ENCODE measurements around the gene ENOPH1. TPM values are rescaled to one million over a fixed set of nuclear protein-coding genes. Genes with fewer than 3 reads are reported as not detected.

Gene ENOPH1
- total and polyA plus RNA-seq, 2 of the 4 experiments (the other 2 are of a cell fraction) = 18.0 to 36.0 TPM

DNA sequence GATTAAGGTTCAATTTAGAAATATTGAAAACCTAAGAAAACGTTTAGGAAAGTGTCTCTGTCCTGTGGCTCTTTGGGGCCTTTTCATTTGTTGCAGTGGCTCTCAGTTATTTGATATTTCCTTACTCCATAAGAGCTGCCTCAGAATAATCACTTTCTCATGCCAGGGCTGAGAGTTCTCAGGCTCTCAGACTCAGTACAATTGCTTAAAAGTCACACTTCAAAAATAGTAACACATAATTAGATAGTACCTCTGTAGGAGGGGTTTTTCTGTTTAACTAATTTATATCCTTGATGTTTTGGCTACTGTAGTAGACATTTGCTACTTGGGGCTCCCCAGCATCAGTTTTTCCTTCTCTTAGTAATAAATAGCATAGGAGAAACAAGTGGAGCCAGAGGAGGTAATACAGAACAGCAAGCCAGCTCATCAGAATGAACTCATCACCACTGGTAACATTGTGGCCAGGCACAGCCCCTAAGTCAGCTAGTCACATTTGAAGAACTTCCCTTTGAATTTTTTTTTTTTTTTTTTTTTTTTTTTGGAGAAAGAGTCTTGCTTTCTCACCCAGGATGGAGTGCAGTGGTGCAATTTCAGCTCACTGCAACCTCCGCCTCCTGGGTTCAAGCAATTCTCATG is 48.6 kb upstream of the ENOPH1 start:
- H3K27ac ChIP-seq (ENCODE audit: insufficient read depth, low read length) = no peak overlapping the region
- H2BK120ac ChIP-seq (ENCODE audit: low read depth, low read length) = no peak overlapping the region
- no peak overlapping the region for H2AK9ac ChIP-seq (replicated peaks; ENCODE audit: low read depth, low read length, poor library complexity)
- no peak overlapping the region for H4K8ac ChIP-seq (ENCODE audit: low read depth in 2 of 2, low read length in 2 of 2)
- H2BK15ac ChIP-seq (ENCODE audit: low read depth, low read length) = no peak overlapping the region
- H3K14ac ChIP-seq (replicated peaks; ENCODE audit: low read depth, low read length) = no peak overlapping the region
- H3K27me3 ChIP-seq (ENCODE audit: control insufficient read depth, insufficient read depth, low read length) = no peaks in the 10 kb centered on the region
- intact Hi-C loops (cut with micrococcal nuclease) (no loop called here), dilution Hi-C loops (cut with HindIII; ENCODE audit: low sequenced_read_pairs, unreplicated experiment) (no loop called here), in situ Hi-C loops (cut with MboI; ENCODE audit: low sequenced_read_pairs) (loop anchor here (5.0 kb wide), 1 partner anchor 36 kb away; no protein-coding TSS in a partner anchor)
- H2AK5ac ChIP-seq (ENCODE audit: low read depth, low read length) = no peak overlapping the region
- no peak overlapping the region for H3K4me2 ChIP-seq (ENCODE audit: low read depth, low read length)
- H3K36me3 ChIP-seq (ENCODE audit: control insufficient read depth, insufficient read depth, low read length) = peaks cover 4% of the 10 kb centered on the region; the same call in 1 of the 2 replicates
- H3K79me1 ChIP-seq (ENCODE audit: low read depth in 1 of 2, low read length in 2 of 2) = peaks cover 14 to 39% of the 10 kb centered on the region in 2 experiments
- no peak overlapping the region for H3K18ac ChIP-seq (ENCODE audit: low read depth, low read length)
- no peak overlapping the region for H3K56ac ChIP-seq (ENCODE audit: extremely low read depth, insufficient read depth, low read length)
- H4K5ac ChIP-seq (ENCODE audit: low read depth, low read length) = no peak overlapping the region
- no peak overlapping the region for H2AFZ ChIP-seq (replicated peaks; ENCODE audit: low read length, poor library complexity)
- no TSS peak for BruUV-seq (replicated peaks)
- TF ChIP-seq RFX5 (IDR thresholded peaks at IDR 0.05; ENCODE audit: low read depth, low read length) (no peak), CEBPB (IDR thresholded peaks at IDR 0.05; ENCODE audit: low read depth, low read length) (no peak), MXI1 (IDR thresholded peaks at IDR 0.05; ENCODE audit: borderline replicate concordance, low read depth, low read length) (no peak), MAFK (IDR thresholded peaks at IDR 0.05; ENCODE audit: low read depth, low read length) (no peak), CTCF (conservative IDR thresholded peaks at IDR 0.05; ENCODE audit: low read depth, low read length) (no peak), FOS (IDR thresholded peaks at IDR 0.05; ENCODE audit: low read depth, low read length) (no peak), MAZ (IDR thresholded peaks at IDR 0.05; ENCODE audit: borderline replicate concordance, low read depth, low read length) (no peak), RAD21 (IDR thresholded peaks at IDR 0.05; ENCODE audit: low read length) (no peak), CHD1 (IDR thresholded peaks at IDR 0.05; ENCODE audit: low read depth, low read length) (no peak), RCOR1 (IDR thresholded peaks at IDR 0.05; ENCODE audit: insufficient replicate concordance, low read length) (no peak), POLR2A (IDR thresholded peaks at IDR 0.05; ENCODE audit: low read depth, low read length) (no peak), NFE2L2 (IDR thresholded peaks at IDR 0.05; ENCODE audit: low read depth, low read length) (no peak), BHLHE40 (IDR thresholded peaks at IDR 0.05; ENCODE audit: low read depth, low read length) (no peak), SMC3 (IDR thresholded peaks at IDR 0.05; ENCODE audit: low read depth, low read length) (no peak)
- TF ChIP-seq, protein P1, sequence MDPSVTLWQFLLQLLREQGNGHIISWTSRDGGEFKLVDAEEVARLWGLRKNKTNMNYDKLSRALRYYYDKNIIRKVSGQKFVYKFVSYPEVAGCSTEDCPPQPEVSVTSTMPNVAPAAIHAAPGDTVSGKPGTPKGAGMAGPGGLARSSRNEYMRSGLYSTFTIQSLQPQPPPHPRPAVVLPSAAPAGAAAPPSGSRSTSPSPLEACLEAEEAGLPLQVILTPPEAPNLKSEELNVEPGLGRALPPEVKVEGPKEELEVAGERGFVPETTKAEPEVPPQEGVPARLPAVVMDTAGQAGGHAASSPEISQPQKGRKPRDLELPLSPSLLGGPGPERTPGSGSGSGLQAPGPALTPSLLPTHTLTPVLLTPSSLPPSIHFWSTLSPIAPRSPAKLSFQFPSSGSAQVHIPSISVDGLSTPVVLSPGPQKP (IDR thresholded peaks at IDR 0.05; ENCODE audit: borderline replicate concordance, low read depth, low read length) = no peak
- TF ChIP-seq, protein P2, sequence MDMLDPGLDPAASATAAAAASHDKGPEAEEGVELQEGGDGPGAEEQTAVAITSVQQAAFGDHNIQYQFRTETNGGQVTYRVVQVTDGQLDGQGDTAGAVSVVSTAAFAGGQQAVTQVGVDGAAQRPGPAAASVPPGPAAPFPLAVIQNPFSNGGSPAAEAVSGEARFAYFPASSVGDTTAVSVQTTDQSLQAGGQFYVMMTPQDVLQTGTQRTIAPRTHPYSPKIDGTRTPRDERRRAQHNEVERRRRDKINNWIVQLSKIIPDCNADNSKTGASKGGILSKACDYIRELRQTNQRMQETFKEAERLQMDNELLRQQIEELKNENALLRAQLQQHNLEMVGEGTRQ (IDR thresholded peaks at IDR 0.05; ENCODE audit: low read depth, low read length) = no peak
- WGBS, 2 experiments (ENCODE audit: extremely low coverage in 2 of 2, insufficient read length in 1 of 2) = no CpG with 5 or more reads among the region's 2 CpGs
- H3K4me1 ChIP-seq (ENCODE audit: control insufficient read depth, insufficient read depth, low read length) = no peaks in the 10 kb centered on the region
- CTCF ChIA-PET = interaction anchor here (0.6 kb wide), 1 partner anchor 1068 kb away, joined by 4 read pairs; no protein-coding TSS in a partner anchor
- no peak overlapping the region for H2BK5ac ChIP-seq (ENCODE audit: low read depth, low read length, poor library complexity, severe bottlenecking)
- no peaks in the 10 kb centered on the region; the same call in 1 of the 2 replicates for H4K20me1 ChIP-seq (ENCODE audit: insufficient read depth, low read length)
- peaks cover 3% of the 10 kb centered on the region; the same call in 1 of the 2 replicates for H3K9me1 ChIP-seq (ENCODE audit: insufficient read depth, low read length)
- H3K4ac ChIP-seq (ENCODE audit: low read depth, low read length) = no peak overlapping the region
- POLR2A ChIA-PET (ENCODE audit: unreplicated experiment) = no interaction called here
- no peaks in the 10 kb centered on the region for H3K9me3 ChIP-seq (ENCODE audit: control insufficient read depth, insufficient read depth, low read length)
- no peak overlapping the region for H4K91ac ChIP-seq (ENCODE audit: insufficient read depth, low read depth, low read length)
- no peak overlapping the region for H3K4me3 ChIP-seq (ENCODE audit: insufficient read depth, low read depth, low read length)
- ATAC-seq (ENCODE audit: low read depth) (no peak), DNase-seq (peak; percentile 48)
- H3K9ac ChIP-seq (ENCODE audit: low read depth, low read length) = no peak overlapping the region
- no peak overlapping the region for H3K23ac ChIP-seq (ENCODE audit: low read depth, low read length)
- H2BK20ac ChIP-seq (ENCODE audit: low read depth, low read length) = no peak overlapping the region
